Peyer's patch (tissue), 4 donors: ENCODE measurements around the gene P2RY14.
"Not testable (repeated sequence)": the region's sequence is repeated elsewhere in the genome, so short reads cannot be mapped to it uniquely, and the experiment has no call there.

Experiments
- CTCF ChIP-seq, 6 experiments: fragments of 450-650 bp in 4 of 6; fragments of 200-600 bp in 2 of 6; sonication (generic) in 1 of 6; IDR thresholded peaks; one replicate each; pipeline ENCODE4 v1.5.1; 2017 to 2019; ENCODE audit warnings: antibody characterized with exemption in 6 of 6, mild to moderate bottlenecking in 3 of 6, moderate library complexity in 1 of 6
- POLR2A ChIP-seq, 2 donors: fragments of 450-650 bp; IDR thresholded peaks; one replicate each; pipeline ENCODE4 v1.5.1; 2017; ENCODE audit warnings: antibody characterized with exemption in 2 of 2, mild to moderate bottlenecking in 2 of 2, moderate library complexity in 2 of 2

DNA sequence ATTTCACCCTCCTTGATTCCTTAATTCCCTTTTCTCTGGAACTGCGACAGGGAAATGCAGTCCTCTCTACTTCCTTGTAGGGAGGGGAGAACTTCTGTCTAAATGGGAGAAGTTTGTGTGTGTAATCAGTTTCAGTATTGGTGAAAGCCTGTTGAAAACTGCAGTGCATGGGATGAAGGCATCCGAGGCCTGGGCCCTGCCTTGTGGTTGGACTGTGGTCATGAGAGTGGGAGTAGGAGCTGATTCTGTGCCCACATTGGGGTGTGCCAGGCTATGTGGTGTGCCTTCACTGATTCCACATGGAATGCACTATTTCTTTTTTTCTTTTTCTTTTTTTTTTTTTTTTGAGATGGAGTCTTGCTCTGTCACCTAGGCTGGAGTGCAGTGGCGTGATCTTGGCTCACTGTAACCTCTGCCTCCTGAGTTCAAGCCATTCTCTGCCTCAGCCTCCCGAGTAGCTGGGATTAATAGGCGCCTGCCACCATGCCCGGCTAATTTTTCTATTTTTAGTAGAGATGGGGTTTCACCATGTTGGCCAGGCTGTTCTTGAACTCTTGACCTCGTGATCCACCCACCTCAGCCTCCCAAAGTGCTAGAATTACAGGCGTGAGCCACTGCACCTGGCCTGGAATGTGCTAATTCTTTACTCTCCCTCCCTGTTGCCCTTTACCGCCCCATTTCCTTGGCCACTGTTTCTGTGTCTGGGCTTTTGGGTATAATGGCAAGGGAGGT lies 108.2 kb downstream of the P2RY14 start:
- not testable (repeated sequence) for TF ChIP-seq CTCF, POLR2A (IDR thresholded peaks at IDR 0.05)
